ENCODE results near the gene SEMA4B.
A peak's percentile ranks its signal among the peaks of the same experiment; 100 is the strongest.

SEMA4B gene

GRCh38 chr15:90211009-90211408, 9.9 kb downstream of the SEMA4B start:
- no peaks in the 10 kb centered on the region for H3K9me3 Mint-ChIP-seq
- no peak for DNase-seq
- no peak for TF ChIP-seq CTCF (IDR thresholded peaks at IDR 0.05)
- H3K27me3 Mint-ChIP-seq (ENCODE audit: low read depth, poor library complexity), result no peaks in the 10 kb centered on the region
- peaks cover 43% of the 10 kb centered on the region for H3K36me3 Mint-ChIP-seq (ENCODE audit: low read depth)
- no peak overlapping the region for H3K4me3 Mint-ChIP-seq
- peaks cover 43% of the 10 kb centered on the region for H3K4me1 Mint-ChIP-seq
- peak overlapping the region; percentile 87 for H3K27ac Mint-ChIP-seq

- Mint-ChIP-seq H3K36me3 (ENCODE audit: low read depth) (peaks cover 41% of the 10 kb centered on the region), H3K4me3 (no peak overlapping the region), H3K27ac (no peak overlapping the region), H3K4me1 (peaks cover 38% of the 10 kb centered on the region), H3K9me3 (no peaks in the 10 kb centered on the region), H3K27me3 (ENCODE audit: low read depth, poor library complexity) (no peaks in the 10 kb centered on the region)
- no peak for DNase-seq
- no peak for TF ChIP-seq CTCF (IDR thresholded peaks at IDR 0.05)
Observed at GRCh38 chr15:90211440-90212143, 10.5 kb downstream of the SEMA4B start.

- H3K27ac Mint-ChIP-seq, result peak overlapping the region; percentile 64
- no peak for DNase-seq
- H3K4me1 Mint-ChIP-seq, result peaks cover 38% of the 10 kb centered on the region
- H3K27me3 Mint-ChIP-seq (ENCODE audit: low read depth, poor library complexity), result no peaks in the 10 kb centered on the region
- peaks cover 39% of the 10 kb centered on the region for H3K36me3 Mint-ChIP-seq (ENCODE audit: low read depth)
- no peak for TF ChIP-seq CTCF (IDR thresholded peaks at IDR 0.05)
- no peak overlapping the region for H3K4me3 Mint-ChIP-seq
- H3K9me3 Mint-ChIP-seq, result no peaks in the 10 kb centered on the region
Observed at GRCh38 chr15:90212221-90213098, 11.3 kb downstream of the SEMA4B start.

- Mint-ChIP-seq H3K4me1 (peaks cover 35% of the 10 kb centered on the region), H3K9me3 (no peaks in the 10 kb centered on the region), H3K36me3 (ENCODE audit: low read depth) (peaks cover 38% of the 10 kb centered on the region), H3K4me3 (no peak overlapping the region), H3K27ac (peak overlapping the region; percentile 71), H3K27me3 (ENCODE audit: low read depth, poor library complexity) (no peaks in the 10 kb centered on the region)
- no peak for TF ChIP-seq CTCF (IDR thresholded peaks at IDR 0.05)
- DNase-seq, result no peak
Observed at GRCh38 chr15:90213122-90213817, 12.1 kb downstream of the SEMA4B start.

GRCh38 chr15:90213818-90214204, 12.7 kb downstream of the SEMA4B start:
- DNase-seq, result no peak
- no peaks in the 10 kb centered on the region for H3K27me3 Mint-ChIP-seq (ENCODE audit: low read depth, poor library complexity)
- peaks cover 35% of the 10 kb centered on the region for H3K36me3 Mint-ChIP-seq (ENCODE audit: low read depth)
- peak overlapping the region; percentile 71 for H3K27ac Mint-ChIP-seq
- no peak for TF ChIP-seq CTCF (IDR thresholded peaks at IDR 0.05)
- H3K4me1 Mint-ChIP-seq, result peaks cover 33% of the 10 kb centered on the region
- H3K4me3 Mint-ChIP-seq, result no peak overlapping the region
- H3K9me3 Mint-ChIP-seq, result no peaks in the 10 kb centered on the region
